HG02763 (cell line): ENCODE results near the gene CSK.

ENCODE experiments used
- ATAC-seq: cut with Tn5 transposase; IDR thresholded peaks from one replicate; pipeline ENCODE4 v1.9.1; 2021; ENCODE audit warnings: mild to moderate bottlenecking, moderate library complexity; ENCODE audit not compliant: unreplicated experiment

CSK gene

GRCh38 chr15:74822233-74822632 lies 40.4 kb downstream of the CSK start:
- no peak for ATAC-seq

GRCh38 chr15:74823324-74823723 lies 41.4 kb downstream of the CSK start:
- ATAC-seq, result no peak

- ATAC-seq, result no peak
These were observed 43.1 kb downstream of the CSK start for GRCh38 chr15:74824976-74825375.

GRCh38 chr15:74825866-74826265 lies 44.0 kb downstream of the CSK start:
- ATAC-seq, result no peak

- ATAC-seq, result no peak
These were observed 44.5 kb downstream of the CSK start, which contains the start of gene CPLX3 for GRCh38 chr15:74826364-74826819. Gene CPLX3, plus strand, starts transcription at chr15:74826627. Its CDS starts 77 bp downstream, at chr15:74826704.

- ATAC-seq, result no peak
These were observed 45.0 kb downstream of the CSK start for GRCh38 chr15:74826921-74827320.

GRCh38 chr15:74827614-74828013 lies 45.7 kb downstream of the CSK start:
- ATAC-seq, result no peak

GRCh38 chr15:74828835-74829234 lies 47.0 kb downstream of the CSK start:
- ATAC-seq, result no peak

- no peak for ATAC-seq
These were observed 47.6 kb downstream of the CSK start for GRCh38 chr15:74829486-74829885.

GRCh38 chr15:74829991-74830390 lies 48.1 kb downstream of the CSK start:
- no peak for ATAC-seq

GRCh38 chr15:74830868-74831267 lies 49.0 kb downstream of the CSK start:
- no peak for ATAC-seq

- no peak for ATAC-seq
These were observed 50.1 kb downstream of the CSK start for GRCh38 chr15:74831813-74832495.

GRCh38 chr15:74832826-74833225 lies 50.9 kb downstream of the CSK start:
- ATAC-seq, result no peak

GRCh38 chr15:74833376-74834107 lies 51.7 kb downstream of the CSK start:
- ATAC-seq, result no peak

GRCh38 chr15:74835312-74835823 lies 53.5 kb downstream of the CSK start:
- ATAC-seq, result no peak

- no peak for ATAC-seq
These were observed 55.0 kb downstream of the CSK start for GRCh38 chr15:74836846-74837245.

- ATAC-seq, result no peak
These were observed 55.7 kb downstream of the CSK start for GRCh38 chr15:74837482-74838136.

GRCh38 chr15:74838137-74838516 lies 56.2 kb downstream of the CSK start:
- ATAC-seq, result no peak

- no peak for ATAC-seq
These were observed 57.1 kb downstream of the CSK start for GRCh38 chr15:74838746-74839525.

- ATAC-seq, result no peak
These were observed 57.9 kb downstream of the CSK start for GRCh38 chr15:74839526-74840395.
